ENCODE data around the gene USH2A.

USH2A gene

GRCh38 chr1:215844777-215845176, 578.5 kb downstream of the USH2A start:
- DNase-seq, result no peak

GRCh38 chr1:215844266-215844665, 579.0 kb downstream of the USH2A start:
- no peak for DNase-seq

- DNase-seq, result no peak
Measured at GRCh38 chr1:215842905-215843304, 580.3 kb downstream of the USH2A start.

GRCh38 chr1:215835951-215836350, 587.3 kb downstream of the USH2A start:
- no peak for DNase-seq

GRCh38 chr1:215833941-215834729, 589.1 kb downstream of the USH2A start:
- no peak for DNase-seq

GRCh38 chr1:215830226-215830810, 592.9 kb downstream of the USH2A start:
- DNase-seq, result no peak

- no peak for DNase-seq
Measured at GRCh38 chr1:215825056-215825455, 598.2 kb downstream of the USH2A start.

GRCh38 chr1:215824245-215824644, 599.0 kb downstream of the USH2A start:
- no peak for DNase-seq

GRCh38 chr1:215819114-215819513, 604.1 kb downstream of the USH2A start:
- no peak for DNase-seq

GRCh38 chr1:215807911-215808436, 615.3 kb downstream of the USH2A start:
- DNase-seq, result no peak

GRCh38 chr1:215807218-215807617, 616.0 kb downstream of the USH2A start:
- DNase-seq, result no peak

GRCh38 chr1:215797859-215798258, 625.4 kb downstream of the USH2A start:
- no peak for DNase-seq

GRCh38 chr1:215794156-215794555, 629.1 kb downstream of the USH2A start:
- DNase-seq, result no peak

- DNase-seq, result no peak
Measured at GRCh38 chr1:215793180-215793579, 630.1 kb downstream of the USH2A start.

- no peak for DNase-seq
Measured at GRCh38 chr1:215792446-215792845, 630.8 kb downstream of the USH2A start.

GRCh38 chr1:215789981-215790380, 633.3 kb downstream of the USH2A start:
- no peak for DNase-seq

GRCh38 chr1:215786997-215787396, 636.3 kb downstream of the USH2A start:
- DNase-seq, result no peak

- no peak for DNase-seq
Measured at GRCh38 chr1:215780641-215781040, 642.6 kb downstream of the USH2A start.

GRCh38 chr1:215780139-215780538, 643.1 kb downstream of the USH2A start:
- no peak for DNase-seq

- DNase-seq, result no peak
Measured at GRCh38 chr1:215779729-215780128, 643.5 kb downstream of the USH2A start.

GRCh38 chr1:215777370-215777925, 645.8 kb downstream of the USH2A start:
- no peak for DNase-seq

- DNase-seq, result no peak
Measured at GRCh38 chr1:215776336-215776735, 646.9 kb downstream of the USH2A start.

GRCh38 chr1:215772151-215772550, 651.1 kb downstream of the USH2A start:
- DNase-seq, result no peak

GRCh38 chr1:215768303-215768702, 654.9 kb downstream of the USH2A start:
- no peak for DNase-seq

Data from NCI-H146 (cell line).